ENCODE data around the gene TRPM2. TPM values are rescaled to one million over a fixed set of nuclear protein-coding genes. Genes with fewer than 3 reads are reported as not detected.

Gene TRPM2
- total RNA-seq, 1 experiment from 2014 or later = not detected

DNA sequence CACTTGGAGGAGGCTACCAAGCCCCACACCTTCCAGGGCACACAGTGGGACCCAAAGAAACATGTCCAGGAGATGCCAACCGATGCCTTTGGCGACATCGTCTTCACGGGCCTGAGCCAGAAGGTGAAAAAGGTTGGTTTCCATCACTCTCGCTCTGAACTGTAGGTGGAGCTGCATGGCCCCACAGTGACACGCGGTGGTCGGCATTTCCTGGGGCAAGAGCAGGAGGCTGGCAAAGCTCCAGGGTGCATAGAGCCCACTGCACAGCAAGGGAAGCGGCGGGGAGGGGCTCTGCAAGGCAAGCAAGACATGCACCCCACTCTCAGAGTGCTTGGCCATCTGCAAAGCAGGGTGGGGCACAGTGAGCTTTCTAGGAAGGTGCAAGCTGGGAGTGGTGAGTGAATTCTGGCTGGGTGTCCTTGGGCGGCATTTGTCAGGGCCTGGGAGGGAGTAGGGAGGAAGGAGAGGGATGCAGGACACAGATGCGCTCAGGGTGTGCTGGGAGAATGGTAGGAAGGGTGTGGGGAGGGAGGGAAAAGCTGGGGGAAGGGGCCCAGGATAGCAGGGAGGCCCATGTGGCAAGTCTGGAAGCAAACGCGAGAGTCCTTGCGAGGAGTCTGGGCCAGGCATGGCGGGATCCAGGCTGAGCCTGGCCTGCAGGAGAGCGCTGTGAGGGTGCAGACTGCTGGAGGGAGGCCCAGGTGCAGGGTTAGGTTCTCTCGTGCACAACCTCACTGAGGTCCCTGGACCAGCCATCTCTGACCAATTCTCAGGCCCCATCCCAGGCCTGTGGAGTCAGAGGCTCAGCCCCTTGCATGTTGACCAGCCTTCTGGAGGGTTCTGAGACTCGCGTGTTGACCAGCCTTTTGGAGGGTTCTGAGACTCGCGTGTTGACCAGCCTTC is 11.0 kb downstream of the TRPM2 start:
- no TSS peak for BruUV-seq (replicated peaks)
- CTCF ChIA-PET = no interaction called here
- H3K27ac ChIP-seq = no peak overlapping the region

DNA sequence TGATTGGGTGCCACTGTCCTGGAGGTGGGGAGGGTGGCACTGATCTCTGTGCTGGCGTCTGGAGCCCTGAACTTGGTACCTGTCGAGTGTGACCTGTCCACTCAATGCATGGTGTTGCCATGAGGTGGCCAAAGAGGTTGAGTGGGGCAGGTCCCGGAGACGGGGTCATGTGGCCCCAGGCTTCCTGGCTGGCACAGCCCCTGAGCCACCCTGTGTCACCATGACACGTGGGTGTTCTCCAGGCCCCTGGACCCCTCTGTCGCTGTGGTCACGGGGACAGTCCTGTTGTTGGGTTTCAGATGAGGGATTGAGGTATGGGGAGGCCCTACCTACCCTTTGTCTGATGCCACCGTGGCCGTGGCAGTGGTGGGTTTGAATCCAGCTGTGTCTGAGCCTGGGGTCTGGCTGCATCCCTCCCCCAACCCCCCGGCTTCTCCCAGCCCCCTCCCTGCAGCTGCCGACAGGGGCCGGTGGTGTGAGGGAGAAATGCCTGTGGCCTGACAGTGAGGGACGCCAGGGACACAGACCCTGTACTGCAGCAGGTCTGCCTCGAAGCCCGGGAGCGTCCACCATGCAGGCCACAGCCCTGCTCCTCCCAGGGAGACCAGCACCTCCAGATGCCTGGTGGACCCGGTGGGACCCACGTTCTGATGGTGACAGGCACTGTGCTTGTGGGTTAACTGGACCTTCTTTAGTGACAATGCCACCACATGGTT is 12.0 kb downstream of the TRPM2 start:
- DNase-seq = no peak
- no TSS peak for BruUV-seq (replicated peaks)
- TF ChIP-seq, protein P1, sequence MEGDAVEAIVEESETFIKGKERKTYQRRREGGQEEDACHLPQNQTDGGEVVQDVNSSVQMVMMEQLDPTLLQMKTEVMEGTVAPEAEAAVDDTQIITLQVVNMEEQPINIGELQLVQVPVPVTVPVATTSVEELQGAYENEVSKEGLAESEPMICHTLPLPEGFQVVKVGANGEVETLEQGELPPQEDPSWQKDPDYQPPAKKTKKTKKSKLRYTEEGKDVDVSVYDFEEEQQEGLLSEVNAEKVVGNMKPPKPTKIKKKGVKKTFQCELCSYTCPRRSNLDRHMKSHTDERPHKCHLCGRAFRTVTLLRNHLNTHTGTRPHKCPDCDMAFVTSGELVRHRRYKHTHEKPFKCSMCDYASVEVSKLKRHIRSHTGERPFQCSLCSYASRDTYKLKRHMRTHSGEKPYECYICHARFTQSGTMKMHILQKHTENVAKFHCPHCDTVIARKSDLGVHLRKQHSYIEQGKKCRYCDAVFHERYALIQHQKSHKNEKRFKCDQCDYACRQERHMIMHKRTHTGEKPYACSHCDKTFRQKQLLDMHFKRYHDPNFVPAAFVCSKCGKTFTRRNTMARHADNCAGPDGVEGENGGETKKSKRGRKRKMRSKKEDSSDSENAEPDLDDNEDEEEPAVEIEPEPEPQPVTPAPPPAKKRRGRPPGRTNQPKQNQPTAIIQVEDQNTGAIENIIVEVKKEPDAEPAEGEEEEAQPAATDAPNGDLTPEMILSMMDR (conservative IDR thresholded peaks at IDR 0.05) = no peak
- no peak for TF ChIP-seq EZH2 (IDR thresholded peaks at IDR 0.05; ENCODE audit: low read depth)

More for the DNA sequence above, 11.0 kb downstream of the TRPM2 start:
- TF ChIP-seq, protein P1 (conservative IDR thresholded peaks at IDR 0.05) = no peak
- intact Hi-C loops (cut with micrococcal nuclease; ENCODE audit: unreplicated experiment) = no loop called here
- no peak overlapping the region for H3K4me2 ChIP-seq
- H3F3A ChIP-seq (ENCODE audit: insufficient read depth, low read depth) = no peaks in the 10 kb centered on the region
- no peaks in the 10 kb centered on the region for H3K4me1 ChIP-seq (replicated peaks; ENCODE audit: insufficient read depth)
- no peaks in the 10 kb centered on the region for H3K9me3 ChIP-seq (ENCODE audit: insufficient read depth, low read depth)
- H3K9me2 ChIP-seq (ENCODE audit: insufficient read depth) = no peaks in the 10 kb centered on the region
- no peaks in the 10 kb centered on the region for H4K20me1 ChIP-seq (ENCODE audit: insufficient read depth)
- H3K36me3 ChIP-seq (ENCODE audit: low read depth) = no peaks in the 10 kb centered on the region
- no peaks in the 10 kb centered on the region for H3K79me2 ChIP-seq (ENCODE audit: low read depth)
- POLR2A ChIA-PET (ENCODE audit: unreplicated experiment) = no interaction called here
- H3K27me3 ChIP-seq (ENCODE audit: insufficient read depth, low read depth) = peaks cover 53% of the 10 kb centered on the region
- no peak overlapping the region for H3K4me3 ChIP-seq
- no peak overlapping the region for H2AFZ ChIP-seq
- DNase-seq = no peak

DNA sequence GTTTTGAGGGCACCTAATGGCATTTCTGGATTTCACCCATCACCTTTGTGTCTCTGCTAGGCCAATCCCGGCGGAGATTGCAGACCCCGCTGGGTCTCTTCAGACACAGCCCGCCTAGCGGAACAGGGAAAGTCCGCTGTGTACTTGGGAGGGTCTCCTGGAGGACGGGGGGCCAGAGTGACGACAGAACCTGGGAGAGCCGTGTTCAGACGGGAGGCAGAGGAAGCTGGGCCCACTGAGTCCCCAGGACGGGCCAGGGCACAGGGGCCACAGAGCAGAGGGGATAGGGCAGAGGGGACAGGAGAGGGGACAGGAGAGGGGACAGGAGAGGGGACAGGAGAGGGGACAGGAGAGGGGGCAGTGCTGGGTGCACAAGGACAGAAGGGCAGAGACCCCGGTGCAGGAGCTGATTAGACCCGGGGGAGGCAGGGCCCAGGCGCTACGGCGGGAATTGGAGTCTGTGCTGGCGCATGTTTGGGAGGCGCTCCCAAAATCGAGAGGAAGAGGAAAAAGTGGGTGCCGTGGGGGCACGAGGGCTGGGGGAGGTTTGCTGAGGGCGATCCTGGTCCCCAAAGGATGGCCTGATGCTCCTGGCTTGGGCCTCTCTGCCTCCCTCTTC is 12.7 kb downstream of the TRPM2 start:
- H3K79me2 ChIP-seq (ENCODE audit: low read depth) = no peaks in the 10 kb centered on the region
- no peak for DNase-seq

More for the DNA sequence above, 12.0 kb downstream of the TRPM2 start:
- H3K36me3 ChIP-seq (ENCODE audit: low read depth) = no peaks in the 10 kb centered on the region
- no peaks in the 10 kb centered on the region for H3K79me2 ChIP-seq (ENCODE audit: low read depth)
- ChIA-PET CTCF (no interaction called here), POLR2A (ENCODE audit: unreplicated experiment) (no interaction called here)
- H4K20me1 ChIP-seq (ENCODE audit: insufficient read depth) = no peaks in the 10 kb centered on the region
- H3K9me3 ChIP-seq (ENCODE audit: insufficient read depth, low read depth) = no peaks in the 10 kb centered on the region
- no peak overlapping the region for H3K4me2 ChIP-seq
- H3K4me3 ChIP-seq = no peak overlapping the region
- H3F3A ChIP-seq (ENCODE audit: insufficient read depth, low read depth) = no peaks in the 10 kb centered on the region
- no peaks in the 10 kb centered on the region for H3K9me2 ChIP-seq (ENCODE audit: insufficient read depth)
- H3K4me1 ChIP-seq (replicated peaks; ENCODE audit: insufficient read depth) = no peaks in the 10 kb centered on the region
- intact Hi-C loops (cut with micrococcal nuclease; ENCODE audit: unreplicated experiment) = no loop called here
- no peak overlapping the region for H2AFZ ChIP-seq
- no peak overlapping the region for H3K27ac ChIP-seq
- peaks cover 53% of the 10 kb centered on the region for H3K27me3 ChIP-seq (ENCODE audit: insufficient read depth, low read depth)

More for the DNA sequence above, 12.7 kb downstream of the TRPM2 start:
- CTCF ChIA-PET = no interaction called here
- H2AFZ ChIP-seq = no peak overlapping the region
- TF ChIP-seq, protein P1 (conservative IDR thresholded peaks at IDR 0.05) = no peak
- no peak for TF ChIP-seq EZH2 (IDR thresholded peaks at IDR 0.05; ENCODE audit: low read depth)
- intact Hi-C loops (cut with micrococcal nuclease; ENCODE audit: unreplicated experiment) = no loop called here
- no peaks in the 10 kb centered on the region for H3K9me3 ChIP-seq (ENCODE audit: insufficient read depth, low read depth)
- H3K4me3 ChIP-seq = no peak overlapping the region
- POLR2A ChIA-PET (ENCODE audit: unreplicated experiment) = no interaction called here
- H3K9me2 ChIP-seq (ENCODE audit: insufficient read depth) = no peaks in the 10 kb centered on the region
- no peaks in the 10 kb centered on the region for H3F3A ChIP-seq (ENCODE audit: insufficient read depth, low read depth)
- H3K4me2 ChIP-seq = no peak overlapping the region
- no TSS peak for BruUV-seq (replicated peaks)
- no peaks in the 10 kb centered on the region for H3K4me1 ChIP-seq (replicated peaks; ENCODE audit: insufficient read depth)
- H3K27ac ChIP-seq = no peak overlapping the region
- H3K36me3 ChIP-seq (ENCODE audit: low read depth) = no peaks in the 10 kb centered on the region
- peaks cover 59% of the 10 kb centered on the region for H3K27me3 ChIP-seq (ENCODE audit: insufficient read depth, low read depth)
- H4K20me1 ChIP-seq (ENCODE audit: insufficient read depth) = no peaks in the 10 kb centered on the region
